HG03135 (cell line): ENCODE measurements around the gene MAP3K4.

Experiments used
- ATAC-seq: cut with Tn5 transposase; IDR thresholded peaks from one replicate; pipeline ENCODE4 v1.9.1; 2021; ENCODE audit warnings: mild to moderate bottlenecking, moderate library complexity; ENCODE audit not compliant: unreplicated experiment

Gene MAP3K4

GRCh38 chr6:161138543-161139303, 147.2 kb downstream of the MAP3K4 start:
- no peak for ATAC-seq

GRCh38 chr6:161139304-161139765, 147.8 kb downstream of the MAP3K4 start:
- no peak for ATAC-seq

- ATAC-seq, result no peak
Observed at GRCh38 chr6:161139766-161140553, 148.4 kb downstream of the MAP3K4 start.

GRCh38 chr6:161140554-161140875, 148.9 kb downstream of the MAP3K4 start:
- ATAC-seq, result no peak

GRCh38 chr6:161141173-161141572, 149.6 kb downstream of the MAP3K4 start:
- ATAC-seq, result no peak

GRCh38 chr6:161142957-161143296, 151.4 kb downstream of the MAP3K4 start:
- no peak for ATAC-seq

GRCh38 chr6:161143663-161144430, 152.3 kb downstream of the MAP3K4 start:
- no peak for ATAC-seq

GRCh38 chr6:161150136-161150535, 158.6 kb downstream of the MAP3K4 start:
- no peak for ATAC-seq

GRCh38 chr6:161150566-161150965, 159.0 kb downstream of the MAP3K4 start:
- no peak for ATAC-seq

GRCh38 chr6:161151059-161151645, 159.6 kb downstream of the MAP3K4 start:
- ATAC-seq, result no peak

- ATAC-seq, result no peak
Observed at GRCh38 chr6:161151660-161152526, 160.3 kb downstream of the MAP3K4 start.

GRCh38 chr6:161152527-161152862, 160.9 kb downstream of the MAP3K4 start:
- no peak for ATAC-seq

- no peak for ATAC-seq
Observed at GRCh38 chr6:161152907-161153662, 161.5 kb downstream of the MAP3K4 start.

GRCh38 chr6:161153725-161154124, 162.2 kb downstream of the MAP3K4 start:
- no peak for ATAC-seq

- no peak for ATAC-seq
Observed at GRCh38 chr6:161154796-161155335, 163.3 kb downstream of the MAP3K4 start.

- no peak for ATAC-seq
Observed at GRCh38 chr6:161161121-161161520, 169.6 kb downstream of the MAP3K4 start.

GRCh38 chr6:161161889-161162624, 170.5 kb downstream of the MAP3K4 start:
- no peak for ATAC-seq

- ATAC-seq, result no peak
Observed at GRCh38 chr6:161162722-161163121, 171.2 kb downstream of the MAP3K4 start.
